NK-92 (cell line): ENCODE results near the gene SLC49A3.
"Not testable (repeated sequence)": the region's sequence is repeated elsewhere in the genome, so short reads cannot be mapped to it uniquely, and the experiment has no call there.

Source experiments
- DNase-seq: peaks from one replicate; lab custom pipeline; 2025; ENCODE audit not compliant: unreplicated experiment; lab: John Stamatoyannopoulos, UW

Gene SLC49A3

DNA sequence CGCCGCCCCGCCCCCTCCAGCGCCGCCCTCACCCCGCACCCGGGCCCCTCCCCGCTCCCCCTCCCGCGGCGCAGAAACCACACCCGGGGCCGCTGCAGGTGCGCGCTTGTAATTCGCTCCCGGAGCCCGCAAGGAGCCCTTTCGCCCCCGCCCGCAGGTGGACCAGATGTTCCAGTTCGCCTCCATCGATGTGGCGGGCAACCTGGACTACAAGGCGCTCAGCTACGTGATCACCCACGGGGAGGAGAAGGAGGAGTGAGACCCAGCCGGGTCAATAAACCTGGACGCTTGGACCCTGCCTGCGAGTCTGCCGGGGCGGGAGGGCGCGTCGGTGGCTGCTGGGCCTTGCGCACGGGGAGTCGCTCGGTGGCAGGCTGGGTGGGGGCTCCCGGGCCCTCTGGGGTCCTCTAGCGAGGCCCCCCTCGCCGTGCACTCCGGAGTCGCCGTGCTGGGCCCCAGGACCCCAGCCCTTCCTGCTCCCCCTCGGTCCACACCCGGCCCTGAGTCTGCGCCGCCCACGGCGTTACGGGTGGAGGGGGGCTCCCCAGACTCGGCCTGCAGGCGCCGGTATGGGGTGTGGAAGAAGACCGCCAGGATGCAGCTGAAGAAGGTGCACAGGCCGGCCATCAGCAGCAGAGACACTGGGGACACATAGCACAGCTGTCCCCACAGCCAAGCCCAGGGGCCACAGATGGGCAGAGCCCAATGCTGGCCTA lies 7.1 kb downstream of the SLC49A3 start:
- no peak for DNase-seq

DNA sequence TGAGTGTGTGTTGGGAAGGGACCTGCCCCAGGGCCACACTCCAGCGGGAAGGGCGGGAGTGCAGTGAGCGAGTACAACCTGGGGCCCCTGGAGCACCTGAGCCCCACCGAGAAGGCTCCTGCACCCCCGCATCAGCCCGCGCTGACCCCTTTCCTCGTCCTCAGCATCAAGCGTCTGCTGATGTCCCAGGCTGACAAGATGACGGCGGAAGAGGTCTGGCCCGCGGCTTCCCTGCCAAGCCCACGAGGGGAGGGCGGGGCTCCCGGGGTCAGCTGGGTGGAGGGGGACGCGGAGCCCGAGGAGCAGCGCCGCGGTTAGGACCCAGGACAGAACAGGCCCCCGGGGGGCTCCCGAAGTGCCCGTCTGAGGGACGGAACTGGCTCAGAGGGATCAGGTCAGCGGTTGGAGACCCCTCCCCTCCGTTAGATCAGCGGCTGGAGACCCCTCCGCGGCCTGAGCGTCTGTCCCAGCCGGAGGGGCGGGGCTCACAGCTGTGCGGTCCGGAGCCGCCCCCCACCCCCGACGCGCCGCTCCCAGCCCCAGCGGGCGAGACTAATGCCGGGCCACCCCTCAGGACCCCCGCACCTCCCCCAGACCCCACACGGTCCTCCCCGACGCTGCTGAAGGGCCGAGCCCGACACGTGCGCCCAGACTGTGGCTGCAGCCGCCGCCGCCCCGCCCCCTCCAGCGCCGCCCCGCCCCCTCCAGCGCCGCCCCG lies 7.9 kb downstream of the SLC49A3 start:
- no peak for DNase-seq

- no peak for DNase-seq
Observed at GRCh38 chr4:680551-680927, 8.4 kb downstream of the SLC49A3 start.

- no peak for DNase-seq
Observed at GRCh38 chr4:680091-680490, 8.9 kb downstream of the SLC49A3 start.

- DNase-seq, result no peak
Observed at GRCh38 chr4:679629-680028, 9.3 kb downstream of the SLC49A3 start.

DNA sequence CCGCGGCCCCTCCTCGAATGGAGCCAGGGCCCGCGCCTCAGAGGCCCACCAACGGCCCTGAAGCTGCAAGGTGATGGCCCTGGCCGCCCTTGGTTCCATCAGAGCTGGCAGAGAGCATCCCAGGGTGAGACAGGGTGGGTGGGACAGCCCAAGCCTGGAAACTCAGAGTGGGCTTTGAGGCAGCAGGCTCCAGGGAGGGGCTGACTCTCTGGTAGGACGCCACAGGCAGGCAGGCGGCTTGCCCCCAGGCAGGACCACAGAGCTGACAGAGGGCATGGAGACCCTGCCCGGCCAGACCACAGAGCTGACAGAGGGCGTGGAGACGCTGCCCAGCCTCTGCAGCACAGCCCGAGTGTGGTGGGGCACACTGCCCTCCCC lies 9.9 kb downstream of the SLC49A3 start:
- no peak for DNase-seq

- DNase-seq, result no peak
Observed at GRCh38 chr4:678331-679103, 10.4 kb downstream of the SLC49A3 start.

- no peak for DNase-seq
Observed at GRCh38 chr4:677431-678293, 11.3 kb downstream of the SLC49A3 start.

GRCh38 chr4:676871-677235 lies 12.1 kb downstream of the SLC49A3 start:
- DNase-seq, result no peak

- DNase-seq, result no peak
Observed at GRCh38 chr4:675980-676870, 12.7 kb downstream of the SLC49A3 start.

- no peak for DNase-seq
Observed at GRCh38 chr4:675036-675882, 13.7 kb downstream of the SLC49A3 start.

DNA sequence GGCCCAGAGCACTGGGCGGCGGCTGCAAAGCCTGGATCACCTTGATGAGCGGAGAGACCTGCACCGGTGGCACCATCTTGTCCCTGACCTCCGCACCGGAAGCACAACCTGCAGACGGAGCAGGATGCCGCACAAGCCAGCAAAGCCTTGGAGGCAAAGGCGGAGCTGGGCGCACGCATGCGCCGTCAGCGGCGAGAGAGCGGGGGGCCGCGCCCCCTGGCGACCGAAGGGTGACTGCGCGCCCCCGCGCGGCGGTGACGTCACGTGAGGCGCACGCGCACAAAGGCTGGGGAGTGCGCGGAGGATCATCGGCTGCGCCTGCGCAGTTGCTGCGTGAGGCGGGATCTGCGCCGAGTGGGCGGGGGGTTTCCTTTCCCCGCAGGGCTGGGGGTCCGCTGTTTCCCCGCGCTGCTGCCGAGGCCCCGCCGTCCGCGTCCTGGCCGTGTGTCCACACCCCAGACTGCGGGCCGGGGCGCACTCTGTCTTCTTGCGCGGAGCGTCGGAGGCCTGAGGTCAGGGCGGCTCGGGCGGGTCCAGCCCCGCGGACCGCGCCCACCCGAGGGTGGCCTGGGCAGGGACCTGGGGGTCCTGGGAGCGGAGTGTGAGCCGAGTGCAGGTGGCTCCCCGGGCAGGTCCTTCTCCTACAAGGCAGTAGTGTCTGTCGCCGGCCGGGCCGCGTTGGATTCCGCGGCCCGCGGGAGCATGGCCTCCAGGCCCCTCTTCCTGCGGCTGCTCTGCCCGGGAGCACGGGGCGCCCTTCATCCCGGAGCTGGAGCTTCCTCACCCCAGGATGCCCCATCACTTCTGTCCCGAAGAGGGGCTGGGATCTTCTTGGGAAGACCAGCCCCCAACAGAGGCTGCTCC lies 14.5 kb downstream of the SLC49A3 start, which contains the start of the genes ATP5ME and MYL5:
Gene ATP5ME (minus strand): TSS at position 105 of the 864 bp plus-strand sequence. CDS start 29 bp downstream, at position 76.
Gene MYL5 (plus strand): TSS at position 371 of the 864 bp plus-strand sequence. CDS start 3,485 bp downstream, outside the sequence.
- peak; percentile 90 for DNase-seq

GRCh38 chr4:673349-674091 lies 15.4 kb downstream of the SLC49A3 start:
- DNase-seq, result no peak

GRCh38 chr4:671769-672168 lies 17.2 kb downstream of the SLC49A3 start:
- DNase-seq, result no peak

DNA sequence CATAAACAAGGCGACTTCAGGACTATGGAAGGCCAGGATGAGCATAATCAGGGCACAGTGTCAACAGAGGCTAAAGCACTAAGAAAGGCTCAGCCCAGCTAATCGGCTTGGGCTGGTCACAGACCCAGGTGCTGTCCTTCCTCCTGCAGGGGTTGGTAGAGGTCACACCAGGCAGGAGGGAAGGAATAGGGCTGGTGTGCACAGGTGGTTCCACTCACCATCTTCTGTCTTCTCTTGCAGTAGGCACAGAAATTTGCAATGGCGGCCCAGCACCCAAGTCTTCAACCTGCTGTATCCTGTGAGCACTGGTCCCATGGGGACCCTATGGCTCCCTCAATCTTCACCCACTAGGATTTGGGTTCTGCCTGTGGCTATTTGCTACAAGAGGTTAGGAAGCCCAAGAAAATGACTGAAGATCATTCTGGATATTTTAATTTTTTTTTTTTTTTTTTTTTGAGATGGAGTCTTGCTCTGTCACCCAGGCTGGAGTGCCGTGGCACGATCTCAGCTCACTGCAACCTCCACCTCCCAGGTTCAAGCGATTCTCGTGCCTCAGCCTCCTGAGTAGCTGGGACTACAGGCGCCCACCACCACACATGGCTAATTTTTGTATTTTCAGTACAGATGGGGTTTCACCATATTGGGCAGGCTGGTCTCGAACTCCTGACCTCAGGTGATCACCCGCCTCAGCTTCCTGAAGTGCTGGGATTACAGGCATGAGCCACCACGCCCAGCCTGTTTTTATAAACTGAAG lies 19.0 kb downstream of the SLC49A3 start:
- not testable (repeated sequence) for DNase-seq

DNA sequence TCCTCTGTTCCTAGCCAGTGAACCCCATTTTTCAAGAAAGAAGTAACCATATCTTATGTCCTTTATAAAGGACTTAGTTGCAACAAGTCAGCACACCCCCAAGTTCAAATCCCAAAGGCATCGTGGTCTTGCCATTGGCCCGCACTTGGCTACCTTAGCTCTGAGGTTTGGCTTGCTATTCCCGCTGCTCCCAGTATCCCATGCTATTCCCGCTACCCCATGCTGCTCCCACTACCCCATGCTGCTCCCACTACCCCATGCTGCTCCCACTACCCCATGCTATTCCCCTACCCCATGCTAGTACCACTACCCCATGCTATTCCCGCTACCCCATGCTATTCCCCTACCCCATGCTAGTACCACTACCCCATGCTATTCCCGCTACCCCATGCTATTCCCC lies 20.7 kb downstream of the SLC49A3 start:
- DNase-seq, result not testable (repeated sequence)

DNA sequence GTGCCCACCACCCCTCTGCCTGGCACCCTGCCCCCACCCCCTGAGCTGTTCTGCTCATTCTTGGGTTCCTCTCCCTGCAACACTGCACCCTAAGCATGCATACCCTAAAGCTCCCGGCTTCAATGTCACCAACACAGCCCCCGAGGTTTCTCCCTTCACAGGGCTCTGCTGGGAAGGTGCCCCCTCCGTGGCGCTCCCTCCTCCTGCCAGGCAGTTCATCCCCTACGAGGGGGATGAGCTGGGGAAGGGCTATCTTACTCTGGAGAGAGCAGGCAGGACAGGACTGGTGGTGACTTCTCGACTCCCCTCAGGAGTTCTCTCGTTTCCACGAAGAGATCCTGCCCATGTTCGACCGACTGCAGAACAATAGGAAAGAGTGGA lies 21.4 kb downstream of the SLC49A3 start:
- no peak for DNase-seq
